ENCODE data around the gene HSBP1. TPM values are rescaled to one million over a fixed set of nuclear protein-coding genes. Genes with fewer than 3 reads are reported as not detected.
A peak's percentile ranks its signal among the peaks of the same experiment; 100 is the strongest.

HSBP1 gene
- total RNA-seq: 10 to 100 TPM; 64.8 to 72.9 TPM

DNA sequence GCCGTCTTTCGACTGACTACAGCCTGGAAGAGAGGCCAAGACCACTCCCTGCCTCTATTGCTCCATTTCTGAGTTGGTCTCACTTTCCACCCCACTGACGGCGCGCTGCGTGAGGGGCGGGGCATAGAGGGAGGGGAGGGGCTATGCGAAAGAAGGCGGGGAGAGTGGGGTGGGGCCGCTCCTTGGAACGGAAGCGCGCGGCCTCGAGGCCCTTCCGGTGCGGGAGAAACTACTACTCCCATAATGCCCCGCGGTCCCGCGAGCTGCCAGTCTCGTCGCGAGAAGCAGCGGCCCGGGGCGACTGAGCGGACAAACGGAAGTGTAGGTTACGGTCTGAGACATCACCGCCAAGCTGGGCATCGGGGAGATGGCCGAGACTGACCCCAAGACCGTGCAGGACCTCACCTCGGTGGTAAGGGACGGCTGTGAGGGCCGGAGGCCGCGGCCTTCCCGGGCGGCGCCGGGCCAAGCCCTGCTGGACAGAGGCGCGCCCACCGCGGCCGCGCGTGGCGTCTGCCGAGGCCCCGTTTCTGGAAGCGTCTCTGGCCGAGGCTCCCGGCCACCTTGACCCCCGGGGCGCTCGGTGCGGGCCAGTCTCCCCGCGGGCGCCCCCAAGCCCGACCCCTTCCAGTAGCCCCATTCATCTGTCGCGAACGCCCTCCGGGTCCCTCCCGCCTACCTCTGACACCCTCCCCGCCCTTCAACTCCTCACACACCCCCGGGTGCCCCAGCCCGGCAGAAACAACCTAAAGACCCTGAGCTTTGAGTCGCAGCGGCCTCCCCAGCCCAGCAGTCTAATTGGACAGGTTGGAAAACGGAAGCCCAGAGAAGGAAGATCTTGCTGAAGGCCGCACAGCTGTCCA, at the start of gene HSBP1:
Gene HSBP1, plus strand, starts transcription at position 269 of the 863 bp plus-strand sequence. Its CDS starts 99 bp downstream, at position 368.
- H3K27me3 Mint-ChIP-seq (ENCODE audit: low read depth): no peaks in the 10 kb centered on the region
- peak; percentile 95 for DNase-seq
- ATAC-seq: peak; percentile 98
- peak within 1 kb of the TSS; percentile 99 for H3K4me3 Mint-ChIP-seq
- no peaks in the 10 kb centered on the region for H3K9me3 Mint-ChIP-seq (ENCODE audit: insufficient read depth)
- H3K4me1 Mint-ChIP-seq (ENCODE audit: low read depth): peaks cover 40% of the 10 kb centered on the region
- CTCF ChIA-PET: interaction anchor here (0.8 to 1.3 kb wide), 3 partner anchors 17 to 255 kb away, joined by 3 to 4 read pairs (median 3); no protein-coding TSS in a partner anchor
- H3K27ac Mint-ChIP-seq: peak within 1 kb of the TSS; percentile 92
- POLR2A ChIA-PET: interaction anchor here (1.0 kb wide), 1 partner anchor 9 kb away, joined by 3 read pairs; no protein-coding TSS in a partner anchor
- peaks cover 37% of the 10 kb centered on the region for H3K36me3 Mint-ChIP-seq (ENCODE audit: low read depth)

- POLR2A ChIA-PET: no interaction called here
- H3K4me3 Mint-ChIP-seq: no peak overlapping the region
- CTCF ChIA-PET: no interaction called here
- DNase-seq (no peak), ATAC-seq (no peak)
- H3K27ac Mint-ChIP-seq: no peak overlapping the region
- no peaks in the 10 kb centered on the region for H3K36me3 Mint-ChIP-seq (ENCODE audit: low read depth)
- peaks cover 5% of the 10 kb centered on the region for H3K9me3 Mint-ChIP-seq (ENCODE audit: insufficient read depth)
- H3K4me1 Mint-ChIP-seq (ENCODE audit: low read depth): no peaks in the 10 kb centered on the region
- H3K27me3 Mint-ChIP-seq (ENCODE audit: low read depth): peaks cover 5% of the 10 kb centered on the region
Measured at GRCh38 chr16:83762141-83762991, 45.4 kb upstream of the HSBP1 start.

DNA sequence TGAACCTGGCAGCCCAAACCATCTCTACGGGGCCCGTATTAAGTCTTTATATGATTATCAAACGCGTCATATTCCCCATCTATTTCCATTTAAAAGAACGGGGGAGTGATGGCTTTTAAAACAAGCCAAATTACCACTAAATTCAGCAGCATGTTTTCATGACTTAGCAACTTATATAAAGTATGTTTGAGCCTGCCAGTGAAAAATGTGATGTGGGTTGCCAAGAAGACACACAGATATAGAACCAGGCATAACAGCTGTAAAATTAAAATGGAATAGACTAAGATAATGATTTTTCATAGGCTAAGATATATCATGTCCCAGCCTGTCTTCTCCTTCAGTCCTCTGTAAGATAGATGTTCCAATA, 44.8 kb upstream of the HSBP1 start:
- DNase-seq (no peak), ATAC-seq (no peak)
- no peaks in the 10 kb centered on the region for H3K36me3 Mint-ChIP-seq (ENCODE audit: low read depth)
- CTCF ChIA-PET: no interaction called here
- no peak overlapping the region for H3K4me3 Mint-ChIP-seq
- H3K9me3 Mint-ChIP-seq (ENCODE audit: insufficient read depth): peaks cover 4% of the 10 kb centered on the region
- H3K27ac Mint-ChIP-seq: no peak overlapping the region
- POLR2A ChIA-PET: no interaction called here
- H3K27me3 Mint-ChIP-seq (ENCODE audit: low read depth): peaks cover 5% of the 10 kb centered on the region
- H3K4me1 Mint-ChIP-seq (ENCODE audit: low read depth): no peaks in the 10 kb centered on the region

GRCh38 chr16:83768986-83769385, 38.8 kb upstream of the HSBP1 start:
- Mint-ChIP-seq H3K27me3 (ENCODE audit: low read depth) (peaks cover 3% of the 10 kb centered on the region), H3K9me3 (ENCODE audit: insufficient read depth) (no peaks in the 10 kb centered on the region), H3K4me1 (ENCODE audit: low read depth) (peaks cover 11% of the 10 kb centered on the region), H3K27ac (no peak overlapping the region), H3K36me3 (ENCODE audit: low read depth) (no peaks in the 10 kb centered on the region), H3K4me3 (no peak overlapping the region)
- ATAC-seq: no peak
- ChIA-PET POLR2A (no interaction called here), CTCF (no interaction called here)
- DNase-seq: no peak

GRCh38 chr16:83769397-83770008, 38.3 kb upstream of the HSBP1 start:
- ChIA-PET CTCF (no interaction called here), POLR2A (no interaction called here)
- ATAC-seq (no peak), DNase-seq (no peak)
- Mint-ChIP-seq H3K27ac (no peak overlapping the region), H3K4me1 (ENCODE audit: low read depth) (peaks cover 11% of the 10 kb centered on the region), H3K36me3 (ENCODE audit: low read depth) (no peaks in the 10 kb centered on the region), H3K4me3 (no peak overlapping the region), H3K9me3 (ENCODE audit: insufficient read depth) (no peaks in the 10 kb centered on the region), H3K27me3 (ENCODE audit: low read depth) (peaks cover 3% of the 10 kb centered on the region)

DNA sequence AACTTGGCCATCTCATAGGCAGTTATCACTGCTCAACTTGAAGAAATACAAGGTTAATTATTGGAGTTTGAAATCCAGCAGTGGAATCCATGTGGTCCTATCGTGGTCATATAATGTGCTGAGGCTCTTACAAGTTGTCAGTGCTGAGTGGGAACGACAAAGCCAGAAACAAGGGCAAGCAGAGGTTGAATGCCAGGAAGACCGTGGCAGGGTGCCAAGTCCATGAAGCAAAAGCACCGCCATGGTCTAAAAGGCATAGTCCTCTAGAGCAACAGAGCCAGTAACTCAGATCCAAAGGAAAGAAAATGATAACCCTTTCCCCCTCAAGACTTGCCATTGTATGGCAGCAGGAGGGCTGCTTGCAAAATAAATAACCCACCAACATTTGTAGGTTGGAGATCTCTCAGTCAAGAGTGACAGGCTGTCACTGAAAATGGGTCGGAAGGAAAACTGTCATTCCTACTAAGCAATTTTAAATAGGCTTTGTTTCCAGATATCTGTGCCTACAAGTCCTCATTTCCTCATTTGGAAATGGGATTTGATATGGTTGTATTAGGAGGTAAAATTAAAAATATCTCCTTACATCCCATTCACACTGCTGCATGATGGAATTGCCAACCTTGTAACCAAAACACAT, 36.4 kb upstream of the HSBP1 start:
- H3K27me3 Mint-ChIP-seq (ENCODE audit: low read depth): peaks cover 4% of the 10 kb centered on the region
- no peak overlapping the region for H3K4me3 Mint-ChIP-seq
- H3K36me3 Mint-ChIP-seq (ENCODE audit: low read depth): no peaks in the 10 kb centered on the region
- no peaks in the 10 kb centered on the region for H3K9me3 Mint-ChIP-seq (ENCODE audit: insufficient read depth)
- peaks cover 11% of the 10 kb centered on the region for H3K4me1 Mint-ChIP-seq (ENCODE audit: low read depth)
- no peak for DNase-seq
- ChIA-PET POLR2A (no interaction called here), CTCF (no interaction called here)
- ATAC-seq: no peak
- no peak overlapping the region for H3K27ac Mint-ChIP-seq

GRCh38 chr16:83772806-83773205, 35.0 kb upstream of the HSBP1 start:
- Mint-ChIP-seq H3K4me3 (no peak overlapping the region), H3K9me3 (ENCODE audit: insufficient read depth) (no peaks in the 10 kb centered on the region), H3K27ac (no peak overlapping the region), H3K27me3 (ENCODE audit: low read depth) (peaks cover 7% of the 10 kb centered on the region), H3K4me1 (ENCODE audit: low read depth) (peaks cover 11% of the 10 kb centered on the region), H3K36me3 (ENCODE audit: low read depth) (no peaks in the 10 kb centered on the region)
- CTCF ChIA-PET: no interaction called here
- DNase-seq (no peak), ATAC-seq (no peak)
- POLR2A ChIA-PET: no interaction called here

DNA sequence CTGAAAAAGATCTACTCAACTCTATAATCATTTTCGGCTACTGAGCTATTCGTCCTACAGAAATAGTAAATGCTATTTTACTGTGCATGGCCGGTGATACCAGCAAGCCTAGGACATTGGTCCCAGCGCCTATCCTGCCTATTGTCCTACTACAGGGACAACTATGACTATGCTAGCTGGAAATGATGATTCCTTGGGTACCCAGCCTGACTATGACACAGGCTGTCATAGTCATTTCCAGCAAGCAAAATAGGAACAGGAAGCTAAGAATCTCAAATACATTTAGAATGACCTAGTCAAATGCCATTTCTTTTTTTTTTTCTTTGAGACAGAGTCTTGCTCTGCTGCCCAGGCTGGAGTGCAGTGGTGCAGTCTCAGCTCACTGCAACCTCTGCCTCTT, 33.7 kb upstream of the HSBP1 start:
- ATAC-seq: no peak
- H3K27ac Mint-ChIP-seq: no peak overlapping the region
- ChIA-PET CTCF (no interaction called here), POLR2A (no interaction called here)
- peaks cover 7% of the 10 kb centered on the region for H3K27me3 Mint-ChIP-seq (ENCODE audit: low read depth)
- peaks cover 7% of the 10 kb centered on the region for H3K4me1 Mint-ChIP-seq (ENCODE audit: low read depth)
- no peaks in the 10 kb centered on the region for H3K36me3 Mint-ChIP-seq (ENCODE audit: low read depth)
- H3K9me3 Mint-ChIP-seq (ENCODE audit: insufficient read depth): no peaks in the 10 kb centered on the region
- no peak for DNase-seq
- H3K4me3 Mint-ChIP-seq: no peak overlapping the region

DNA sequence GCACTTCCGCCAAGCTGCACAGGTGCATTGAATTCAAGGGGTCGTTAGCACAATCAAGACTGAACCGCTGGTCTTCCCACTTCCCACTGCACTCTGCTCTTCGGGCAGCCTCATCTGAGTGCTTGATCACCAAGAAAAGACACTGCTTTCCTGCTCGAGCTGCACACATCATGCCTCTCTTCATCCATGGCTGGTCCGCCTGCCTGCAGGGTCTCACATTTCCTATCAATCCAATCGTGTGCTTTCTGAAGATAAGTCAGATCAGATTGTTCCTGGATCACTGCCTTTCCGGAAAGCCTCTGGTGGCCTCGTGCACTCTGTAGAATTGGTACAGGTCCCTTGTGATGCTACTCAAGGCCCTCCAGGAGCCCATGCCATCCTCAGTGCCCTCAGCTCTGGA, 30.8 kb upstream of the HSBP1 start:
- Mint-ChIP-seq H3K27me3 (ENCODE audit: low read depth) (peaks cover 15% of the 10 kb centered on the region), H3K4me1 (ENCODE audit: low read depth) (no peaks in the 10 kb centered on the region), H3K9me3 (ENCODE audit: insufficient read depth) (no peaks in the 10 kb centered on the region), H3K27ac (no peak overlapping the region), H3K36me3 (ENCODE audit: low read depth) (no peaks in the 10 kb centered on the region), H3K4me3 (no peak overlapping the region)
- no peak for ATAC-seq
- DNase-seq: no peak
- POLR2A ChIA-PET: no interaction called here
- CTCF ChIA-PET: no interaction called here

- no peak for ATAC-seq
- no peak for DNase-seq
- H3K4me3 Mint-ChIP-seq: no peak overlapping the region
- no peaks in the 10 kb centered on the region for H3K9me3 Mint-ChIP-seq (ENCODE audit: insufficient read depth)
- H3K27ac Mint-ChIP-seq: no peak overlapping the region
- no peaks in the 10 kb centered on the region for H3K36me3 Mint-ChIP-seq (ENCODE audit: low read depth)
- no peaks in the 10 kb centered on the region for H3K4me1 Mint-ChIP-seq (ENCODE audit: low read depth)
- POLR2A ChIA-PET: no interaction called here
- H3K27me3 Mint-ChIP-seq (ENCODE audit: low read depth): peaks cover 16% of the 10 kb centered on the region
- CTCF ChIA-PET: no interaction called here
Measured at GRCh38 chr16:83779886-83780285, 27.9 kb upstream of the HSBP1 start.

GRCh38 chr16:83785455-83785854, 22.3 kb upstream of the HSBP1 start:
- H3K27me3 Mint-ChIP-seq (ENCODE audit: low read depth): peaks cover 10% of the 10 kb centered on the region
- ATAC-seq (no peak), DNase-seq (no peak)
- ChIA-PET POLR2A (no interaction called here), CTCF (no interaction called here)
- no peaks in the 10 kb centered on the region for H3K4me1 Mint-ChIP-seq (ENCODE audit: low read depth)
- H3K36me3 Mint-ChIP-seq (ENCODE audit: low read depth): no peaks in the 10 kb centered on the region
- H3K4me3 Mint-ChIP-seq: no peak overlapping the region
- no peaks in the 10 kb centered on the region for H3K9me3 Mint-ChIP-seq (ENCODE audit: insufficient read depth)
- no peak overlapping the region for H3K27ac Mint-ChIP-seq
